ENCODE measurements around the gene PDE11A.
"Not testable (repeated sequence)": the region's sequence is repeated elsewhere in the genome, so short reads cannot be mapped to it uniquely, and the experiment has no call there.

The PDE11A gene

DNA sequence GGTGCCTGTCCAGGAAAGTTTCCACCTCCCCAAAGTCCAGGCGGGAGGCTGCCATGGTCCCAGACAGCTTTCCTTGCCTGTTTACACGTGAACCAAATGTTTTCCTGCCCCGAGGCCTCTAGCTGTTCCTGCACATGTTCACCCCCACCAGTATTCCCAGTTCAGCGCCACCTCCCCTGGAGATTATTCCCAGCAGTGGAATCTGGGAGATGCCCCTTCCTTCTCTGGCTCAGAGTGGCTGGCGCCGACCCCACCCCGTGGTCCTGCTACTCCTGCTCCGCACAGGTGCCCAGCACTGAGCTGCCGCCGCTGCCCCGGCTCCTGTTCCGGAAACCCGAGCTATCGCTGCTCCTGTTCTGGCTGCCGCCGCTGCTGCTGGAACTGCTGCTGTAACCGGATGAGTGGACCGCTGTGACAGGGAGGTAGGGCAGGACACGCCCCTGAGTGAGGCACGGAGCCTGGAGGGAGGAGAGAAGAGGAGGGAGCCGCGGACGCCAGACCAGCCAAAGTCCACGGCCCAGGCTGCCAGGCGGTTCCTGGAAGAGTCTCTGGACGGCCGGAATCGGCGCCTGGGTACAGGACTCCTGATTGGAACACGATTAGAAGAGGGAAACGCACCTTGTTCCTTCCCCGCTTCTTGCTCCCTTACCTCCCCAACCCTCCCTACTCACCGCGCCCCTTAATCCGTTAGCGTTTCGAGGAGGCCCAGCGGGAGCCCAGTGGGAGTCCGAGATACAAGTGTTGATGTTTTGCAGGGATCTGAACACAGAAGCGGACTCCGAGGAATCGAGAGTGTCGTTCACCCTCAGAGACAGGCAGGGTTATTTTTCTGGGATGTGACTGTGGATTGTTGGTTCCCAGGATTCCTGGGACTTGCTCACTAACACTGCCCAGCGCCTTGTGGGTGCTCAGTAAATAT is at the start of gene PDE11A:
Gene PDE11A, minus strand, starts transcription at position 395 of the 919 bp plus-strand sequence. Its CDS starts 340 bp downstream, at position 55.
- DNase-seq (ENCODE audit: low read depth), result no peak

DNA sequence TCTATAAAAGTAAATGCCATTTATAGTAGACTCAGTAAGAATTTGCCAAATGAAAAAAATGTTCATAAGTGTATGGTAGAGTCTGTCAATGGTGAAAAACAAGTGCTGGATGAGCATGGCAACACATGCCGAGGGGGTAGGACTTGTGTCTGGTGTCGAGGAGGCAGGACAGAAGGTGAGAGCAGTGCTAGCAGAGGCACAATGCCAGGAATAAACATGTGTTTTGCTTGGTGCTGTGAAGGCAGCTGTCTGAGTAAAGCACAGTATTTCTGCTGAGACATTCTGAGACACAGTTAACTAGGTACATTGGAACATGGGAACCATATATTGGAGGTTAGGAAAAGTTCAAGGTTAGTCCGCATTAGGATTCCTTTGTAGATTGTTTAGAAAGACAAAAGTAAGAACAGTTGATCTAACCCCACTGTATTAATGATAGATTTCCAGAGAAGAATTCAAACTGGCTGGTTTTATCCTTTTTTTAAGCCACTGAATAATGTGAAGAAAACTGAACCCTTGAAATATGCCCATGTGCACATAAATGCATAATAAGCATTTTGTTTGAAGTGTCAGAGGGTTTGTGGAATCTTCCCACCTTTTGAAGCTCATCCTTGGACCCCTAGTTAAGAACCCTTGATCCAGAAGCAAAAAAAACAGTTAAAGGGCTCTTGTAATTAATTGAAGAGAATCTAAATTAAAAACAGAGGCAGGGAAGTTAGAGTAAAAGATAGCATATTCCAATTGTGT is 46.8 kb upstream of the PDE11A start:
- DNase-seq (ENCODE audit: low read depth), result no peak

DNA sequence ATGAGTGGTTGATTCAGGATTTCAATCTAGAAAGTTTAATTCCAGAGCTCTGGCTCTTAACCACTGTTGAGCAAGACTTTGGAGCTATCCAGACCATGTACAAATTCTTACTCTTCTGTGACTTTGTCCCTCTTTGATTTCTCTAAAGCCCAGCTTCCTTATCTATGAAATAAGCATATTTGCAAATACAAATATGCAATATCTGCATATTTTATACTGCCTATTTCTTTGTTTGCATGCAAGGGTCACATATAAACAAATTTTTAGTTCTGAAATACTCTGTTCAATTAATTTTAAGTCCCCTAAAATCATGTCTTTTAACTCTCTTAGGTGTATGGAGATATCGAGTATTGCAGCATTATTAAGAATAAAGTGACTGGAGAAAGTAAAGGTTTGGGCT is 45.1 kb upstream of the PDE11A start:
- DNase-seq (ENCODE audit: low read depth), result no peak

GRCh38 chr2:178115271-178115670 is 42.7 kb upstream of the PDE11A start:
- no peak for DNase-seq (ENCODE audit: low read depth)

DNA sequence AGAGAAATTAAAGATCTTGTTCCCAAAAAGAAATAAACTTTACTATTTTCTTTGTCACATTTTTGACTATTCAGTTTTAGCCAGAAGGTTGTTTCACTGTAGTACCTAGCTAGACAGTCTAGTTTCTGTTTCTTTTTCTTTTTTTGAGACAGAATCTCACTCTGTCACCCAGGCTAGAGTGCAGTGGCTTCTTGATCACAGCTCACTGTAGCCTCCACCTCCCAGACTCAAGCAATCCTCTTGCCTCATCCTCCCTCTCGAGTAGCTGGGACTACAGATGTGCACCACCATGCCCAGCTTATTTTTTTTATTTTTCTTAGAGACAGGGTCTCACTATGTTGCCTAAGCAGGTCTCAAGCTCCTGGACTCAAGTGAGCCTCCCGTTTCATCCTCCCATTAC is 41.9 kb upstream of the PDE11A start:
- DNase-seq (ENCODE audit: low read depth), result no peak

DNA sequence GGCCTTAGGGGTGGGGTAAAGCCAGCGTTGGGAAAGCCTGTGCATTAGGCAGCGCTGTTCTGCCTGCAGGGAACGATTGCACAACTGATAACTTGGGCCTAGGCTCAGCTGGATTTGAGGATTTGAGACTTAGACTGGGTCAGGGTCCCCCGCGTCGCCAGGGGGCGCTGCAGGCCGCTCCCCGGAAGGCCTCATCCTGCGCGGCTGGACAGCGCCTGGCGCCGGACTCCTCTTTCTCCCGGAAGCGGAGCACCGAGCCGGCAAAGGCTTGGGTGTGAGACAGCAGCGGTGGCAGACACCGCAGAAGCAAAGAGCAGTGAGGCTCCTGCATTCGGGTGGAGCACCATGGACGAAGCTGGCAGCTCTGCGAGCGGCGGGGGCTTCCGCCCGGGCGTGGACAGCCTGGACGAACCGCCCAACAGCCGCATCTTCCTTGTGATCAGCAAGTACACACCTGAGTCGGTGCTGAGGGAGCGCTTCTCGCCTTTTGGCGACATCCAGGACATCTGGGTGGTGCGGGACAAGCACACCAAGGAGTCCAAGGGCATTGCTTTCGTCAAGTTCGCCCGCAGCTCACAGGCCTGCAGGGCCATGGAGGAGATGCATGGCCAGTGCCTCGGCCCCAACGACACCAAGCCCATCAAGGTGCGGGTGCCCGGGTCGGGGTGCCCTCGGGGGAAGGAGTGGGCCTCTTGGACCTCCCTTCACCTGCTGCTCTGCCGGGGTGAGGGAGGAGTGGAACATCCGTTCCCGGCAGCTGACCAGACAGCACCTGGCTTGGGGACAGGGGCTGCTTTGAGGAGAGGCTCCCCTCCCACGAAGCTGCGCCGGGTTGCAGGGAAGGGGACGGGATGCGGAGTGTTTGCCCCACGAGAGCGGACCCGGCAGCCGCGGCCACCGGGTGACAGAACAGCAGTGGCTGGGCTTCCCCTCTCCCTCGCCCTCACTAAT is 39.9 kb upstream of the PDE11A start, which contains the start of gene RBM45:
Gene RBM45, plus strand, starts transcription at position 236 of the 951 bp plus-strand sequence. Its CDS starts 110 bp downstream, at position 346.
- peak; percentile 77 for DNase-seq (ENCODE audit: low read depth)

GRCh38 chr2:178111743-178112142 is 39.2 kb upstream of the PDE11A start:
- DNase-seq (ENCODE audit: low read depth), result no peak

DNA sequence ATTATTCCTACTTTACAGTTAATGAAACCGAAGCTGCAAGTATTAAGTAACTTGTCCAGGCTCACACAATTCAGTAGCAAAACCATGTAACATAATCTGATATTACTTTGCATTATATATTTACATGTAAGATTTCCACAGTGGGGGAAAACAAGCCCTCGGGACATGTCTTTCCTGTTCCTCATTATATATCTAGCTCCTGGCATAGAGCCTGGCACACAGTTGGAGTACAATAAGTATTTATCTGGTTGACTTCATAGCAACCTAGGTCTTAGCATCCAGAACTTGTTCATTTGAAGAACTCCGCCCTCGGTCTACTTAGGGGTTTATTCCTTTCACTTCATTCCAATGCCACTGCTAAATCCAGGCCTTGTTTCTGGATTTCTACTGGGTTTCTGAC is 38.1 kb upstream of the PDE11A start:
- no peak for DNase-seq (ENCODE audit: low read depth)

DNA sequence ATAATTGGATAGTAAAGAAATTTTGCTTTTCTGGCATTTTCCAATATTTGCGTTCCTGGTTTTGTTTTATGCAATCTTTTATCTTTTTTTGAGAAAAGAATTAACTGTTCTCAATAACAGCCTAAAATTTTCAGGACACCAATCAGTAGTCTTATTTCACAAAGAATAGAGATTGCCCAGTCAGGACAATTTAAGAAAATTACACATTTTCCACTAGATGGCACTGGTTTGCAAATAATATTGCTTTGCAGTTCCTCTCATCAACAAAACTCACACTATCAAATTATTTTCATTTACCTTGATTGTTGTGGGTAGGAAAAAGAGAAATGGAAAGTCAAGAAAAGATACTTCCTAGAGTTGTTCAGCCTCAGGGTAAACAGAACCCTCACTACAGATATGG is 37.2 kb upstream of the PDE11A start:
- DNase-seq (ENCODE audit: low read depth), result no peak

GRCh38 chr2:178108176-178108575 is 35.6 kb upstream of the PDE11A start:
- DNase-seq (ENCODE audit: low read depth), result no peak

DNA sequence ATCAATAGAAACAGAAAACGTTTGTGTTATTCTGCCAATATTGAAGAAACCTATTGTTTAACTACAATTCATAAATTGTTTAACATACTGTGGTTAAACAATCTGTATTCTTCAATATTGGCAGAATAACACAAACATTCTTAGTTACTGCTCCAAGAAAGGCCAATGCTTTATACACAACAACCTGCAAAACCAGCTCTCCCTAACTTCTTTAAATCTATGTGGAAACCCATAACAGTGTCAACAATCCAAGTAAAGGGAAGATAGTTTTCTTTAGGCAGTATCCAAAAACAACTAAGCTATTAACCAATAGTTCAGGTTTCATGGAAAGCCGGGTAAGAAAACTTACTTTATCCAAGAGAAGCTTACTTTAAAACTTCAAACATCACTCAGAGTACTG is 33.5 kb upstream of the PDE11A start:
- DNase-seq (ENCODE audit: low read depth), result no peak

GRCh38 chr2:178105566-178105965 is 33.0 kb upstream of the PDE11A start:
- DNase-seq (ENCODE audit: low read depth), result no peak

- DNase-seq (ENCODE audit: low read depth), result no peak
These were observed 28.9 kb upstream of the PDE11A start for GRCh38 chr2:178101321-178102079.

DNA sequence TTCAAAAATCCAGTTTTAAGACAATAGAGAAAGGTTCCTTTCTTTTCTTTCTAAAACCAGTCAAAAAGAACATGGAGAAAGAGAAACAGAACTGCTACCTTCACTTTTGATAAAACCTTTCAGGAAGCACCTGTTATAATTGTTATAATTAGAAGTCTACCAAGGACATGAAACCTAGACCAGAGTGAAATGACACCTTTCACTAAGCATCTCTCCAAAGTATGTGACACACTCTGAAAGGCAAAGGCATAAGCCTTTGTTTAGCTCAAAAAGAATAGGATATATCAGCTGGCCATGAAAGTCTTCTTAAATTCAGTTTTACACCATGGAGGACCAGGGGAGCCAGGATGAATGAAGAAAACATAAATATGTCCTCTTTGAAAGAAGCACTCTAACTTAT is 20.9 kb upstream of the PDE11A start:
- DNase-seq (ENCODE audit: low read depth), result no peak

- no peak for DNase-seq (ENCODE audit: low read depth)
These were observed 16.2 kb upstream of the PDE11A start for GRCh38 chr2:178088774-178089270.

DNA sequence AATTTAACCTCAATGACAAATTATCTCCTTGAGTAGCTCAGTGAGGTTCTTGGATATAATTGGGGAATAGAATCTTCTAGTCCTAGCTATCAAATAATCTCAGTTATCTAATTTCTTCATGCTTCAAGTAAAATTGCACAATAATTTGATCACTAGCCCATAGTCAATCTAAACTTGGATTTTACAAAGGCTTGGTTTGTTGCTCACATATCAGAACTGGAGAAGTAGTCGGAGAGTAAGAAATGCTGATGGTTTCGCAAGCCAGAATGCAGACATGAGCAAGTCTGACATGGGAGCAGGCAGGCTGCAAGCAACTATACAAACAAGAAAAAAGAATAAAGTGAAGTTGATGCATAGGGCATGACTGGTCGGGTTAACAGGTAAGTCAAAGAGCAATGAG is 11.7 kb upstream of the PDE11A start:
- no peak for DNase-seq (ENCODE audit: low read depth)

DNA sequence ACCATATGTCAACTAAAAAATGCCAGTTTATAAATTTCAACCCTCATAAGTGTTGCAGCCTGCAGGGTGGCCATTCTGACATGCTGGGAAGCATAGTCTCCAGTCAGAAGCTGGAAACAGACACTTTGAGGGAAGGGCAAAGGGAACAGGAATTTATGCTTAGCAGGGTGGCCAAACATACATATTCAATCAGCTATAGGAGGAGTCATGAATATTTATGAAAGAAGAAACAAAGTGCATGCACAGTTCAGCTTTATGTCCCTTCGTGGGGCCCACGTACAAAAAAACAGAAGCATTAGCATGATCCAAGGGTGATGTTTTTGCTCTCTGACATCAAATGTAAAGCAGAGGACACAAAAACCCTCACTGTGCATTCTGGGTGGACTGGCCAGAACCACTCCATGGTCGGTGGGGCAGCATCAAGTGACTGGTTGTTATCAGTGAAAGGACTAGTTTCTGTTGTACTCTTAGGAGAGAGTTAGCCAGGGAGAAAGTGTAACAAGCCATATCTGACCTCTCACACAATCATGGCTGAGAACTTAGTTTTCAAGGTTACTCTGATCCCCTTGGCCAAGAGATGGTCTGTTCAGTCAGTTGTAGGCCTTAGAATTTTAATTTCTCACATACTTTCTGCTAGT is 9.9 kb upstream of the PDE11A start:
- DNase-seq (ENCODE audit: low read depth), result no peak

DNA sequence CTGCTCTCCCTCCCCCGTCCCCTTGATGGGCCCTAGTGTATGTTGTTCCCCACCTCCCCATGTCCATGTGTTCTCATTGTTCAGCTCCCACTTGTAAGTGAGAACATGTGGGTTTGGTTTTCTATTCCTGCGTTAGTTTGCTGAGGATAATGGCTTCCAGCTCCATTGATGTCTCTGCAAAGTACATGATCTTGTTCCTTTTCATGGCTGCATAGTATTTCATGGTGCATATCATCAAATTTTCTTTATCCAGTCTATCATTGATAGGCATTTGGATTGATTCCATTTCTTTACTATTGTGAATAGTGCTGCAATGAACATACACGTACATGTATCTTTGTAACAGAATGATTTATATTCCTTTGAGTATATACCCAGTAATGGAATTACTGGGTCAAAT is 6.7 kb upstream of the PDE11A start:
- DNase-seq (ENCODE audit: low read depth), result not testable (repeated sequence)

GRCh38 chr2:178076130-178076529 is 3.6 kb upstream of the PDE11A start:
- no peak for DNase-seq (ENCODE audit: low read depth)

GRCh38 chr2:178075006-178075326 is 2.4 kb upstream of the PDE11A start:
- no peak for DNase-seq (ENCODE audit: low read depth)

Measured in activated T-cell treated with anti-CD3 and anti-CD28 coated beads for 1 hour (primary cell).